GM21619 (cell line): ENCODE results near the gene BMP7.

Experiments
- ATAC-seq: cut with Tn5 transposase; IDR thresholded peaks from one replicate; pipeline ENCODE4 v1.9.1; 2021; ENCODE audit not compliant: unreplicated experiment

Gene BMP7

GRCh38 chr20:57156011-57156729 is 110.3 kb downstream of the BMP7 start:
- no peak for ATAC-seq

GRCh38 chr20:57155415-57155814 is 111.0 kb downstream of the BMP7 start:
- ATAC-seq: no peak

GRCh38 chr20:57153238-57153905 is 113.1 kb downstream of the BMP7 start:
- no peak for ATAC-seq

GRCh38 chr20:57152557-57152956 is 113.9 kb downstream of the BMP7 start:
- ATAC-seq: no peak

- no peak for ATAC-seq
Measured at GRCh38 chr20:57150559-57150958, 115.9 kb downstream of the BMP7 start.

GRCh38 chr20:57148263-57148662 is 118.2 kb downstream of the BMP7 start:
- ATAC-seq: no peak

- ATAC-seq: no peak
Measured at GRCh38 chr20:57147185-57147584, 119.3 kb downstream of the BMP7 start.

- ATAC-seq: no peak
Measured at GRCh38 chr20:57146155-57146554, 120.3 kb downstream of the BMP7 start.

- ATAC-seq: no peak
Measured at GRCh38 chr20:57145089-57145631, 121.3 kb downstream of the BMP7 start.

- no peak for ATAC-seq
Measured at GRCh38 chr20:57143173-57143572, 123.3 kb downstream of the BMP7 start.

- ATAC-seq: no peak
Measured at GRCh38 chr20:57142667-57143066, 123.8 kb downstream of the BMP7 start.

- ATAC-seq: no peak
Measured at GRCh38 chr20:57141492-57141891, 124.9 kb downstream of the BMP7 start.

GRCh38 chr20:57140416-57140965 is 126.0 kb downstream of the BMP7 start:
- ATAC-seq: no peak

GRCh38 chr20:57139342-57140093 is 126.9 kb downstream of the BMP7 start:
- no peak for ATAC-seq

- ATAC-seq: no peak
Measured at GRCh38 chr20:57138198-57138995, 128.0 kb downstream of the BMP7 start.

- ATAC-seq: no peak
Measured at GRCh38 chr20:57137676-57138075, 128.8 kb downstream of the BMP7 start.

GRCh38 chr20:57136734-57137133 is 129.7 kb downstream of the BMP7 start:
- ATAC-seq: no peak

- no peak for ATAC-seq
Measured at GRCh38 chr20:57135875-57136274, 130.6 kb downstream of the BMP7 start.

- ATAC-seq: no peak
Measured at GRCh38 chr20:57134804-57135203, 131.6 kb downstream of the BMP7 start.

- ATAC-seq: no peak
Measured at GRCh38 chr20:57133926-57134650, 132.4 kb downstream of the BMP7 start.
